Measurements from ENCODE around the gene SRPRB. TPM values are rescaled to one million over a fixed set of nuclear protein-coding genes. Genes with fewer than 3 reads are reported as not detected.

The SRPRB gene
- polyA plus RNA-seq, 1 donor = 55.9 TPM

DNA sequence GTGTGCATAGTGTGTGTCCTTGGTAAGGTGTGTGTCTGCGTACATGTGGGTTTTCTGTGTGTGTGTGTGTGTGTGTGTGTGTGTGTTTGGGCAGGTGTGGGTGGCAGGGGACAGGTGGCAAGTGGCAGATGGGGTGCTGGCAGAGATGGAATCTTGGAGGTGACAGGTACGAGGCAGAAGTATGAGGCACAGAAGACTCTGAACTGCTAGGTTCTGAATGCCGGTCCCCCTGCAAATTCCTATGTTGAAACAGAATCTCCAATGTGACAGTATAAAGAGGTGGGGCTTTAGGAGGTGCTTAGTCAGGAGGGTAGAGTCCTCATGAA, 29.8 kb downstream of the SRPRB start:
- Histone ChIP-seq H3K9me3 (ENCODE audit: control insufficient read depth, low read depth, low read length) (no peaks in the 10 kb centered on the region), H3K27ac (ENCODE audit: low read length) (no peak overlapping the region), H3K4me3 (ENCODE audit: low read length) (no peak overlapping the region), H3K27me3 (ENCODE audit: control insufficient read depth, insufficient read depth, low read length) (no peaks in the 10 kb centered on the region), H3K4me1 (ENCODE audit: control insufficient read depth, insufficient read depth, low read length) (no peaks in the 10 kb centered on the region), H3K36me3 (ENCODE audit: control insufficient read depth, insufficient read depth, low read length) (no peaks in the 10 kb centered on the region)
- DNase-seq = no peak
- no CpG with 5 or more reads among the region's 3 CpGs for WGBS (ENCODE audit: insufficient coverage, low lambda C conversion rate)

DNA sequence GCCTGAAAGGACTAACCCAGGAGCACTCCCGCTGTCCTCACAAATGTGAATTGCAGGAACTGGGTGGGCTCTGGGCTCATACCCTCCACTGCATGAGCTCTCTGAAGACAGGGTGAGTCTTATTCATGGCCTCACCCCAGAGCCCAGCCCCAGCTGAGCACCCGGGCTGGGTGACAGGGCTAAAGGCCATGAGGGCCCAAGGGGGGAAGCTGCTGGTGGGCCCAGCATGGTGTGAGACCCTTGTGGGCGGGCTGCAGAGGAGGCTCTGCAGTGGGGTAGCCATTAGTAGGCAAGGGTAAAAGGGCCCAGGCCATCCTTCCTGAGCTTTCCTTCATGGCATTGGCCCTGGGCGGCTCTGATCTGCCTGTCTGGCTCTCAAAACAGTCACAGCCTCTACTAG, 30.3 kb downstream of the SRPRB start:
- Histone ChIP-seq H3K36me3 (ENCODE audit: control insufficient read depth, insufficient read depth, low read length) (no peaks in the 10 kb centered on the region), H3K9me3 (ENCODE audit: control insufficient read depth, low read depth, low read length) (no peaks in the 10 kb centered on the region), H3K27me3 (ENCODE audit: control insufficient read depth, insufficient read depth, low read length) (no peaks in the 10 kb centered on the region), H3K27ac (ENCODE audit: low read length) (no peak overlapping the region), H3K4me1 (ENCODE audit: control insufficient read depth, insufficient read depth, low read length) (no peaks in the 10 kb centered on the region), H3K4me3 (ENCODE audit: low read length) (no peak overlapping the region)
- no CpG with 5 or more reads among the region's 4 CpGs for WGBS (ENCODE audit: insufficient coverage, low lambda C conversion rate)
- DNase-seq = no peak

DNA sequence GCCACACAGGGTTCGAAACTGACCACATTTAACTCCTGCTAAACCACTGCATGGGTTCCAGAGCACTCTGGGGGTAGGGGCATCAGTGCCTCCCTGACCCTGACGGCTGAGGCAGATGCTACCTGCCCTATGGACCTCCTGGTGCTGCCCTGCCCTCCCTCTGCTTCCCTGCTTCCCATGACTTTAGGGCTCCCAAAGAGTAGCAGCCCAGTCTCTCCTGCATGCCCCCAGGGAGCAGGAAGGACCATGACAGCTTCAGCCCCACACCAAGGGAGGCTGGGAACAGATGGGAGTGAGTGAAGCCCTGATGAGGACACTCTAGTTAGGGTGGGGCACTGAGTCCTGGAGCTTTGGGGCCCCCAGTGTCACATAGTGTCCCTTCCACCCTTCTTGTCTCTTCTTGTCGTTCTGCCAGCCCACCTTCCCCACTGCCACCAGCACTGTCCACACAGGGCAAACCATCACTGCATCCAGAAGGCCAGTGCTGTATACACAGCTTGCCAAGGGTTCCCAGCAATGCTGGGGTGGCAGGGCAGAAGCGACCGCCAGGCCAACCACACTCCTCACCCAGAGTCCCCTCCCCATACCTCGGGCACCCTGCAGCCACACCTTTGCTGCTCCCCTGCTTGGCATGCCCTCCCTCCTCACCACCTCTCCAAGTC, 31.0 kb downstream of the SRPRB start:
- WGBS (ENCODE audit: insufficient coverage, low lambda C conversion rate) = no CpG with 5 or more reads among the region's 6 CpGs

DNA sequence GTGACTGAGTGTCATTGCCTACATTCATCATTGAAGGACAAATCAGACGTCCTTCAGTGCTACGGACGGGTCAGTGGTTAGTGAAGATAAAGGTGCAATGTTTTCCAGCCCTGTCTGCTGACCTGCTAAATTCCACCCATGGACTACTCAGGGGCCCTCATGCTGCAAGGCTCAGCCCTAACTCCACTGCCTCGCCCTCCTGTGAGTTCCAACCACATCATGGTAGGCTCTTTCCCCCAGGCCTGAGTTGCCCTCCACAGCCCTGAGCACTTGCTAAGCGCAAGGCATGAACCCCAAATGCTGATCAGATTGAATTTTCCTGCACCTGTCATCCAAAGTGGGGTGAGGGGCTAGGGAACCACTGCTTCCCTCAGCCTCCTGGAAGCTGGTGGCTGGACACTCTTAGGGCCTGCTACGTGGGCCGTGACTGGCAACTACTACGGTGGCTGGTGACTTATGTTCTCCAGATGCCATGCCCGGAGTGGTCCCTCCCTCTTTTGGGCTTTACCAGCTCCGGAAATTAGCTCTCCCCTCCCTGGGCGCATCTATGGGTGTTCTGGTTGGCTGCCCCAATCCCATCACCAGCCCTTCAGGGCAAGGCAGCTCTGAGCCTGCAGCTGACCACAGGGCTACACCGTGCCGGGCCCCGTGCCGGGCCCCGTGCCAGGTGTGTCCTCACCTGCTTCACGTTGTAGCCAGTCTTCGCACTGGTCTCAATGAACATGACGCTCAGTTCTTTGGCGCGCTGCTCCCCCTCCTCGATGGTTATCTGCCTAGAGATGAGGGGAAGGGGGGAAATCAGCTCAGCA, 32.1 kb downstream of the SRPRB start:
- H3K9me3 ChIP-seq (ENCODE audit: control insufficient read depth, low read depth, low read length) = no peaks in the 10 kb centered on the region
- DNase-seq = no peak
- H3K27me3 ChIP-seq (ENCODE audit: control insufficient read depth, insufficient read depth, low read length) = no peaks in the 10 kb centered on the region
- no peak overlapping the region for H3K27ac ChIP-seq (ENCODE audit: low read length)
- H3K4me3 ChIP-seq (ENCODE audit: low read length) = no peak overlapping the region
- no peaks in the 10 kb centered on the region for H3K4me1 ChIP-seq (ENCODE audit: control insufficient read depth, insufficient read depth, low read length)
- no CpG with 5 or more reads among the region's 22 CpGs for WGBS (ENCODE audit: insufficient coverage, low lambda C conversion rate)
- H3K36me3 ChIP-seq (ENCODE audit: control insufficient read depth, insufficient read depth, low read length) = no peaks in the 10 kb centered on the region

More for the DNA sequence above, 31.0 kb downstream of the SRPRB start:
- H3K4me3 ChIP-seq (ENCODE audit: low read length) = no peak overlapping the region
- no peaks in the 10 kb centered on the region for H3K27me3 ChIP-seq (ENCODE audit: control insufficient read depth, insufficient read depth, low read length)
- DNase-seq = no peak
- H3K36me3 ChIP-seq (ENCODE audit: control insufficient read depth, insufficient read depth, low read length) = no peaks in the 10 kb centered on the region
- H3K9me3 ChIP-seq (ENCODE audit: control insufficient read depth, low read depth, low read length) = no peaks in the 10 kb centered on the region
- no peaks in the 10 kb centered on the region for H3K4me1 ChIP-seq (ENCODE audit: control insufficient read depth, insufficient read depth, low read length)
- no peak overlapping the region for H3K27ac ChIP-seq (ENCODE audit: low read length)

DNA sequence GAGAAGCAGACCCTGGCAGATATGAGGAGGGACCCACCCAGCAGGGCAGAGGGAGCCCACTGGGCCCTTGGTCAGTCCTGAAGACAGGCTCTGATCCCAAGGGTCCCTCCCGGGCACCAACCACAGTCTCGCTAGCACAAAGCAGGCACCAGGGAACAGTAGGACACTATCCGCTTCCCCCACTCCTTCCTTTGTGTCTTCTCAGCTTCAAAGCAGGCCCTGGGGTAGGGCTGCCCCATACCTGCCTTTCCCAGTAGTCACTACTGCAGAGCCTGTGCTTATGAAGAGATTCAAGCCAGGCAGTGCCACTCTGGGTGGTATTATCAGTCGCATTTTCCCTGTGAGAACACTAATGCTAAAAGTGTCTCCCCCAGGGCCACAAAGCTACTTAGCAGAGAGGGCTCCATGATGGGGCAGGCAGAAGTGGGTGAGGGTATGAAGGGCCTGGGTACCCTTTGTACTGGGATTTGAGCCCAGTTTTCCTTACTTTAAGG, 32.7 kb downstream of the SRPRB start:
- no CpG with 5 or more reads among the region's 4 CpGs for WGBS (ENCODE audit: insufficient coverage, low lambda C conversion rate)
- no peaks in the 10 kb centered on the region for H3K27me3 ChIP-seq (ENCODE audit: control insufficient read depth, insufficient read depth, low read length)
- H3K9me3 ChIP-seq (ENCODE audit: control insufficient read depth, low read depth, low read length) = no peaks in the 10 kb centered on the region
- no peak for DNase-seq
- no peak overlapping the region for H3K27ac ChIP-seq (ENCODE audit: low read length)
- no peak overlapping the region for H3K4me3 ChIP-seq (ENCODE audit: low read length)
- H3K4me1 ChIP-seq (ENCODE audit: control insufficient read depth, insufficient read depth, low read length) = no peaks in the 10 kb centered on the region
- H3K36me3 ChIP-seq (ENCODE audit: control insufficient read depth, insufficient read depth, low read length) = no peaks in the 10 kb centered on the region

DNA sequence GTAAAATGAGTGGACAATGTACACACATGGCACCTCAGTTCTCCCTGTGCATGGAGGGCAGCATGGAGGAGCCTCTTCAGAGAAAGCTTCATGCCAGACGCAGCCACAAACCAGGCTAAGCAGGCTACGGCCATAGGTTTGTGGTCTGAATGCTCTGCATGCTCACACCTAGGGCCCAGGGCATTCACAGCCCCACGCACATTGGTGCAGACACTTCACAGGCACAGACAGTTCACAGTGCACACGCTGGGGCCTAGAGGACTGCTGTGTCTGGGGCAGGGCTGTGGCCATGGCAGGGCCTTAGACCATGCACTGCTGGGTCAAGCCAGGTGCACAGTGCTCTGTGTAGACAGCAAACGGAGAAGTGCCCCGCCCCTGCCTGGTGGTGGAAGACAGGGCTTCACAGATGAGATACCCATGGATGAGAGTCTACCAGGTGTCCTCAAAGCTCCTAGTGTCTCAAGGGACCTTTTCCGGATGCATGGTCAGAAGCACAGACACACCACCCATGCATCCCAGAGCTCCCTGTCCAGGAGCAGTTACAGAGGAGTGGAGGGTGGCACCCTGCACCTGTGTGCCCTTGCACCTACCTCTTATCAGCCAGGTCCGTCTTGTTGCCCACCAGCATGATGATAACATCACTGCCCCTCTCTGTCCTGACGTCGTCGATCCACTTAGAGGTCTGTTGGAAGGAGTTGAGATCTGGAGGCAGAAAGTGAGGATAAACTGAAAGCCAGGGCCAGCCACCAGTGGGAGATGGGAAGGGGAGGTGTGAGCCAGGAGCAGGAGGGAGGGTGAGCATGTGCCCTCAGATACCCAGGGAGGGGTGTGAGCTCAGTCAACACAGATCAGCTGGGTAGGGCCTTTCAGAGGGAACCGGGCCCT, 33.5 kb downstream of the SRPRB start:
- no CpG with 5 or more reads among the region's 12 CpGs for WGBS (ENCODE audit: insufficient coverage, low lambda C conversion rate)
- no peak overlapping the region for H3K27ac ChIP-seq (ENCODE audit: low read length)
- no peaks in the 10 kb centered on the region for H3K4me1 ChIP-seq (ENCODE audit: control insufficient read depth, insufficient read depth, low read length)
- DNase-seq = no peak
- no peaks in the 10 kb centered on the region for H3K36me3 ChIP-seq (ENCODE audit: control insufficient read depth, insufficient read depth, low read length)
- peaks cover under 1% of the 10 kb centered on the region for H3K27me3 ChIP-seq (ENCODE audit: control insufficient read depth, insufficient read depth, low read length)
- H3K4me3 ChIP-seq (ENCODE audit: low read length) = no peak overlapping the region
- H3K9me3 ChIP-seq (ENCODE audit: control insufficient read depth, low read depth, low read length) = no peaks in the 10 kb centered on the region

DNA sequence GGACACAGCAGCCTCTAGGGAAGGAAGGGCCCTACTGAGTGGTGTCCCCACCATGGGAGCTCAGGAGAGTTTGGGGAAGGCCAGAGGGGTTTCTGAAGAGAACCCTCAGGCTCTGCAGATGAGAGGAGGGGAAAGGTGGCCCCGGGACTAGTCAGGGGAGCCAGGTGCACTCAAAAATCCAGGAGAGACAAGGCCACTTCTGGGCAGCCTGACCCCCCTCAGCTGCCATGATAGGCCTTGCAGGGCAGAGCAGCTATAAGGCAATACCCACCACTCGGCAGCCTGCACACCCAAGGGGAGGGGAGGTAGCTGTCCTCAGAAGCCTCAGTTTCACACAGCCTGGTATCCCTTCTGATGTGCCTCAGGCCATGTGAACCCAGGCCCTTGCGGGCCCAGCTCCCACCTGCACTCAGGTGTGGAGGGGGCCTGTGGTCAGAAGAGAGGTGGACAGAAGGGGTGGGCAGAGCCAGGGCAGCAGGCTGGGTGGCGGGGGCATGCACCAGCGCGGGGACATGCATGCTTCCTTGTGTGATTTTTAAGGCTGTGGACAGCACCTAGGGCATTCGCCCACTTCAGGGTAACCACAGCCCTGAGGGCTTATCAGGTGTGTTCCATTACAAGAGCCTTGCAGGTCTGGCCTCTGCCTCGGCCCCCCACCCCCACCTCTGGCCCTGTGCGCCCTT, 34.6 kb downstream of the SRPRB start:
- Histone ChIP-seq H3K27me3 (ENCODE audit: control insufficient read depth, insufficient read depth, low read length) (peaks cover 2% of the 10 kb centered on the region), H3K4me3 (ENCODE audit: low read length) (no peak overlapping the region), H3K9me3 (ENCODE audit: control insufficient read depth, low read depth, low read length) (no peaks in the 10 kb centered on the region), H3K36me3 (ENCODE audit: control insufficient read depth, insufficient read depth, low read length) (no peaks in the 10 kb centered on the region), H3K4me1 (ENCODE audit: control insufficient read depth, insufficient read depth, low read length) (no peaks in the 10 kb centered on the region), H3K27ac (ENCODE audit: low read length) (no peak overlapping the region)
- no CpG with 5 or more reads among the region's 9 CpGs for WGBS (ENCODE audit: insufficient coverage, low lambda C conversion rate)
- DNase-seq = no peak

DNA sequence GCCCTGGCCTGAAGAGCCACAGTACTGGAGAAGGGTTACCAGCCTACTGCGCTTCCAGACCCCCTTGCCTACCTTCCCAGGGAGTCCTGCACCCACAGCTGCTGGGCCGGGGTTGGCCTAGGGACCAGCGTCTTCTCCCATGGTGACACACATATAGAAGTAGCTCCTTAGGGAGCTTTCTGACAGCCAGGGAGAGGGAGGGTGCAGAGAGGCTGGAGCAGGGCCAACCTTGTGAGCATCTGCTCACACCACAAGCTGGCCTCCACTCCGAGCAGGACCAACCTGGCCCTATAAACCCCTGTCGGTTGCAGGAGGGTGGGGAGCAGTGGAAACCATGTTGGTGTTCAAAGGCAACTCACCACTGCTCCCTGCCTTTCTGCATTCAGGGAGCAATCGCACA, 35.2 kb downstream of the SRPRB start:
- Histone ChIP-seq H3K9me3 (ENCODE audit: control insufficient read depth, low read depth, low read length) (no peaks in the 10 kb centered on the region), H3K36me3 (ENCODE audit: control insufficient read depth, insufficient read depth, low read length) (no peaks in the 10 kb centered on the region), H3K4me3 (ENCODE audit: low read length) (no peak overlapping the region), H3K27me3 (ENCODE audit: control insufficient read depth, insufficient read depth, low read length) (peaks cover 2% of the 10 kb centered on the region), H3K4me1 (ENCODE audit: control insufficient read depth, insufficient read depth, low read length) (no peaks in the 10 kb centered on the region), H3K27ac (ENCODE audit: low read length) (no peak overlapping the region)
- DNase-seq = no peak
- WGBS (ENCODE audit: insufficient coverage, low lambda C conversion rate) = no CpG with 5 or more reads among the region's 6 CpGs

DNA sequence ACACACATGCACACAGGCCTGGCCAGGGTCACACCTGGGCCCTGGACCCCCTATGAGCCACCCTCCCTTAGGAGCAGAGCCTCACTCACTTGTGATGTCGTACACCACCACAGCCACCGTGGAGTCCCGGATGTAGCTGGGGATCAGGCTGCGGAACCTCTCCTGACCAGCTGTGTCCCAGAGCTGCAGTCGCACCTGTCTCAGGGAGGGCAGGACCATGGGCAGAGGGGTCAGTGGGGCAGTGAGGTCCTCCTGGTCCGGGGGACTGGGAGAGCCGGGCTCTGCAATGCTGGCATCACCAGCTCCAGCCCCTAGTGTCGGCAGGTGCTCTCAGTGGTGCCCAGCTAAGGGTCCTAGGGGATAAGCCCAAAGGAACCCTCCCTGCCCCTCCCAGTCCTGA, 35.6 kb downstream of the SRPRB start:
- Histone ChIP-seq H3K36me3 (ENCODE audit: control insufficient read depth, insufficient read depth, low read length) (no peaks in the 10 kb centered on the region), H3K27ac (ENCODE audit: low read length) (no peak overlapping the region), H3K4me3 (ENCODE audit: low read length) (no peak overlapping the region), H3K4me1 (ENCODE audit: control insufficient read depth, insufficient read depth, low read length) (no peaks in the 10 kb centered on the region), H3K9me3 (ENCODE audit: control insufficient read depth, low read depth, low read length) (no peaks in the 10 kb centered on the region), H3K27me3 (ENCODE audit: control insufficient read depth, insufficient read depth, low read length) (peaks cover 2% of the 10 kb centered on the region)
- no peak for DNase-seq
- WGBS (ENCODE audit: insufficient coverage, low lambda C conversion rate) = no CpG with 5 or more reads among the region's 8 CpGs

DNA sequence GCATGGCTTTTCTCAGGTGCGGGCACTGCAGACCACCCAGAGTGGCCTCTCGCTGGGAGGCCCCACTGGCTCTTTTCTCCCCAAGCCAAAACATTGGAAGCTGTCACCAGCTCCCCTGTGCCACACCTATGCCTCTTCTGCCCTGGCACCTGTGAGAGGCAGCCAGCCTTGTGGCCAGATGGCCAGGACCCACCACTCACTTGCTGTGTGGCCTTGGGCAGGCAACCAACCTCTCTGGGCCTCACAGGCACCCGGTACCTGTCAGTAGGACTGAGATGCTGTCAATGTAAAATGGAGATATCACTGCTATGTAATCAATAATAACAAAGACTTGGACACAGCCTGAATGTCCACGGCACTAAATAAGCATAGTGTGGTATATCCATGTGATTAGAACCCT, 36.5 kb downstream of the SRPRB start:
- Histone ChIP-seq H3K4me3 (ENCODE audit: low read length) (no peak overlapping the region), H3K4me1 (ENCODE audit: control insufficient read depth, insufficient read depth, low read length) (no peaks in the 10 kb centered on the region), H3K36me3 (ENCODE audit: control insufficient read depth, insufficient read depth, low read length) (no peaks in the 10 kb centered on the region), H3K9me3 (ENCODE audit: control insufficient read depth, low read depth, low read length) (no peaks in the 10 kb centered on the region), H3K27me3 (ENCODE audit: control insufficient read depth, insufficient read depth, low read length) (peaks cover 2% of the 10 kb centered on the region), H3K27ac (ENCODE audit: low read length) (no peak overlapping the region)
- no peak for DNase-seq
- no CpG with 5 or more reads among the region's 4 CpGs for WGBS (ENCODE audit: insufficient coverage, low lambda C conversion rate)

All from large intestine (tissue), 3 donors.